ENCODE results near the gene LMF2.
"Not testable (repeated sequence)": the region's sequence is repeated elsewhere in the genome, so short reads cannot be mapped to it uniquely, and the experiment has no call there.

The LMF2 gene, protein sequence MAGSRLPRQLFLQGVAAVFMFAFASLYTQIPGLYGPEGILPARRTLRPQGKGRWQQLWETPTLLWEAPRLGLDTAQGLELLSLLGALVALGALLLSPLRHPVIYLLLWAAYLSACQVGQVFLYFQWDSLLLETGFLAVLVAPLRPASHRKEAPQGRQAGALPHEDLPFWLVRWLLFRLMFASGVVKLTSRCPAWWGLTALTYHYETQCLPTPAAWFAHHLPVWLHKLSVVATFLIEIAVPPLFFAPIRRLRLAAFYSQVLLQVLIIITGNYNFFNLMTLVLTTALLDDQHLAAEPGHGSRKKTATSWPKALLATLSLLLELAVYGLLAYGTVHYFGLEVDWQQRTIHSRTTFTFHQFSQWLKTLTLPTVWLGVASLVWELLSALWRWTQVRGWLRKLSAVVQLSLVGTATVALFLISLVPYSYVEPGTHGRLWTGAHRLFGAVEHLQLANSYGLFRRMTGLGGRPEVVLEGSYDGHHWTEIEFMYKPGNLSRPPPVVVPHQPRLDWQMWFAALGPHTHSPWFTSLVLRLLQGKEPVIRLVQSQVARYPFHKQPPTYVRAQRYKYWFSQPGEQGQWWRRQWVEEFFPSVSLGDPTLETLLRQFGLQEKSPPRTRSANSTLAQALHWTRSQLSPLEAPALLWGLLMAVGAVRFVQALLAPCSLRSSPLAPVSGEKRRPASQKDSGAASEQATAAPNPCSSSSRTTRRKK

DNA sequence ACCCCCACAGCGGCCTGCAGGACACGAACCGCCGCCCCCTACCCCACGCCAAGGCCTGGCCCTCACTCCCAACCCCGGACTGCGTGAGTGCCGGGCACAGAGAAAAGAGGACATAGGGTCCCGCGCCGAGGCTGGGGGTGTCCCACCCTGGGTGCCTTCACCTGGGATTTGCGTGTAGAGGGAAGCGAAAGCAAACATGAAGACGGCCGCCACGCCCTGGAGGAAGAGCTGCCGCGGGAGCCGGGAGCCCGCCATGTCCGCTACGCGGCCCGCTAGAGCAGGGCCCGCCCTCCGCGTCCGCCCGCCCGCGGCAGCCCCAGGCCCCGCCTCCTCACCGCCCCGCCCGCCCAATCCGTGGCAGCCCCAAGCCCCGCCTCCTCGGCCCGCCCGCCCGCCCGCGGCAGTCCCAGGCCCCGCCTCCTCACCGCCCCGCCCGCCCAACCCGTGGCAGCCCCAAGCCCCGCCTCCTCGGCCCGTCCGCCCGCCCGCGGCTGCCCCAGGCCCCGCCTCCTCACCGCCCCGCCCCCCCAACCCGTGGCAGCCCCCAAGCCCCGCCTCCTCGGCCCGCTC, at the start of gene LMF2:
Gene LMF2, minus strand, starts transcription at position 282 of the 570 bp plus-strand sequence. Its CDS starts 27 bp downstream, at position 255.
- DNase-seq = peak; percentile 95

DNA sequence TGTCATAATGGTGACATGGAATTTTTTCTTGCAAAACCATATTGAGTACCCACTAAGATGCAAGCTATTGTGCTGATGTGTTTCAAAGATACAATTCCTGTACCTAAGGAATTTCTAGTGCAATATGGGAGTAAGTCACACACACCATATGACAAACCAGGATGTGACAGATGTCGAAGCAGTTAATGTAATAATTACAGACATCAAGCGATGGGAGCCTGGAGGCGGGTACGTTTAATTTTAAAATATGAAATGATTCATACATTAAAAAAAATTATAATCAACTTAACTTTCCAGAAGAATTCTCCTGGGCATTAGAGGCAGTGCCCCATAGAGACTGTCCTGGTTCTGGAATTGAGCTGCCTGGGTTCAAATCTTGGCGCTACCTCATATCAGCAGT, 49.2 kb upstream of the LMF2 start:
- no peak for DNase-seq

DNA sequence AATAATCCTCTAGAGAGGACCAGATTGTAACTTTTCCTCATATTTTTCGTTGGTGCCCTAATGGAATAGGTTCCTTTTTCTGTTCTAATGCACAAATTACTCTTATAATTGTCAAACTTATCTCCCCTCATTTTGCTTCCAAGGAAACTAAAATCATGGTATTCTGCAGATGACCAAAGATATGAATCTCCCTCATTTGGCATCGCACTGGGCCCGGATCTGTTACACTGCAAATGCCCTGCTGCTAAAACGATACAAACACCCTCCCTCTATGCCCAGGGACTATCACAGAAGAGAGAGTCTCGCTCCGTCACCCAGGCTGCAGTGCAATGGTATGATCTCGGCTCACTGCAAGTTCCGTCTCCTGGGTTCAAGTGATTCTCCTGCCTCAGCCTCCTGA, 45.8 kb upstream of the LMF2 start:
- no peak for DNase-seq

DNA sequence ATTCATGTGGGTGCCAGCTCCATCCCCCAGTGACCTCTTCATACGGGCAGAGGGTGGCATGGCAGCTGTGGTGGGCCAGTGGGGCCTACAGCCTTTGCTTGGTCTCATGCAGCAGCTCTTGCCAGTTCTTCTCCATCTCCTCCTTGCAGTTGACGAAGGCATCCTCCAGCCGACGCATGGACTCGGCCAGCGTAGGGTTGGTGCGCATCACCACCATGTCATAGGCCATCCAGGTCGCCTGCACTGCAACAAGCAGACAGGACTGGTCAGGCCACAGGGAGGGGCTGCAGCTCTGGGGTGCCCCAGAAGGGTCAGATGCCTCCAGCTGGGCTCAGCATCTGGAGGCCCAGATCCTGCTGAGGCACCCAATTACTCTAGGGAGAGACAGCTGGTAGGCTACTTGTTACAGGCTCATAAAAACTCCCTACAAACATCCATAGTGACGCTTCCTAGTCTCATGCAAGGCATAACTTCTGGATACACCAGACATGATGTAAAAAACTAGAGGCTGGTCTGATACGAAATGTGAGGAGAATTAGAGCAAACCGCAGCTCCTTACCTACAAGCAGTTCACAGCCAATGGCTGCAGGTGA, 43.8 kb upstream of the LMF2 start:
- DNase-seq = no peak

DNA sequence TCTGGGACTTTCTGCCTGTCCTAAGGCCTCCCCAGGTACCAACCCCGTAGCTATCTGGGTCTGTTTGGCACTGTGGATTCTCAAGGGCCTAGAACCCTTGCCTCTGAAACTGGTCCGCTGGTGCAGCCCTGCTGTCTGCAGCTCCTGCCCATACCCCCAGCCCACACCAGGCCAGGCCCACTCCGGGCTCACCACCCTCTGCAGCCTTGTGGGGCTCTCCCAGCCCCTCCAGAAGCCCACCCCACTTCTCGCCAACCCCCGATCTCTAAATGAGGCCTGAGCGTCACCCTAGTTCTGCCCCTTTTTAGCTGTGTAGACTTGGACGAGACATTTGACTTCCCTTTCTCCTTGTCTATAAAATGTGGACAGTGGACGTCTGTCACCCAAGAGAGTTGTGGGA, 42.9 kb upstream of the LMF2 start:
- DNase-seq = no peak

DNA sequence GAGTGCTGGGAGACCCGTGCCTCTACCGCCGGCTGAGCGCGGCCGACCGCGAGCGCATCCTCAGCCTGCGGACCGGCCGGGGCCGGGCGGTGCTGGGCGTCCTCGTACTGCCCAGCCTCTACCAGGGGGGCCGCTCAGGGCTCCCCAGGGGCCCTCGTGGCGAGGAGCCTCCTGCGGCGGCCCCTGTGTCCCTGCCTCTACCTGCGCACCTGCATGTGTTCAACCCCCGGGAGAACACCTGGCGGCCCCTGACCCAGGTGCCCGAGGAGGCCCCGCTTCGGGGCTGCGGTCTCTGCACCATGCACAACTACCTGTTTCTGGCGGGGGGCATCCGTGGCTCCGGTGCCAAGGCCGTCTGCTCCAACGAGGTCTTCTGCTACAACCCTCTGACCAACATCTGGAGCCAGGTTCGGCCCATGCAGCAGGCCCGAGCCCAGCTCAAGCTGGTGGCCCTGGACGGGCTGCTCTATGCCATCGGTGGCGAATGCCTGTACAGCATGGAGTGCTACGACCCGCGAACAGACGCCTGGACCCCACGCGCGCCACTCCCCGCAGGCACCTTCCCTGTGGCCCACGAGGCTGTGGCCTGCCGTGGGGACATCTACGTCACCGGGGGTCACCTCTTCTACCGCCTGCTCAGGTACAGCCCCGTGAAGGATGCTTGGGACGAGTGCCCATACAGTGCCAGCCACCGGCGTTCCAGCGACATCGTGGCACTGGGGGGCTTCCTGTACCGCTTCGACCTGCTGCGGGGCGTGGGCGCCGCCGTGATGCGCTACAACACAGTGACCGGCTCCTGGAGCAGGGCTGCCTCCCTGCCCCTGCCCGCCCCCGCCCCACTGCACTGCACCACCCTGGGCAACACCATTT, 41.7 kb upstream of the LMF2 start:
- DNase-seq = no peak

DNA sequence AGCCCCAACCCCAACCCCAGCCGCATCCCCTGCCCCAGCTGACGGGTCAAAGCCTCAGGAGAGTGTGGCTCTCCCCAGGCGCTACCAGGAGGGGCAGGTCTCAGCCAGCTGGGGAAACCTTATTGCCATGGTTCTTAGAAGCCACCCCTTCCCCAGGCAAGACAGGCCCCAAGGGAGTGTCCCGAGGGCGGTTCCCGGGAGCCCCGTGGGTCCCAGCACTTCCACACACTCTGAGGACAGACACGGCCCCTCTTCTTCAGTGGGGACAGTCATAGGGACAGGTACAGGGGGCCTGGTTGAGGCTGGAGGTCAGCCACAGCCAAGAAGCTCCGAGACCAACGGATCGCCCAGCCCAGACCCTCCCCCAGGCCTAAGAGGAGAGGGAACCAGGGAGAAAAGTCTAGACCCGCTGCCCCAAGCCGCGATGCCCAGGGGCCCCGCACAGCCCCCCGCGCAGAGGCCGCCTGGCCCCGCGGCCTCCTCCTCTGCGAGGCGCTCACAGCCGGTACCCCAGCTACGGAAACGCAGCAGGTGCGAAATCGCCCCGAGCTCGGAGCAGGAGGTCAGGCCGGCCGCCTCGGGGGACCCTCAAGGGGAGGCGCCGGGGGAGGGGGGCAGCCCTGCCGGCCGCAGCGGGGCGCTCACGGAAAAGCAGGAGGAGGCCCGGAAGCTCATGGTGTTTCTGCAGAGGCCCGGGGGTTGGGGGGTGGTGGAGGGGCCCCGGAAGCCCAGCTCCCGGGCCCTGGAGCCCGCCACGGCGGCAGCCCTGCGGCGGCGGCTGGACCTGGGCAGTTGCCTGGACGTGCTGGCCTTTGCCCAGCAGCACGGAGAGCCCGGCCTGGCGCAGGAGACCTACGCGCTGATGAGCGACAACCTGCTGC, 40.8 kb upstream of the LMF2 start:
- DNase-seq = peak; percentile 44

DNA sequence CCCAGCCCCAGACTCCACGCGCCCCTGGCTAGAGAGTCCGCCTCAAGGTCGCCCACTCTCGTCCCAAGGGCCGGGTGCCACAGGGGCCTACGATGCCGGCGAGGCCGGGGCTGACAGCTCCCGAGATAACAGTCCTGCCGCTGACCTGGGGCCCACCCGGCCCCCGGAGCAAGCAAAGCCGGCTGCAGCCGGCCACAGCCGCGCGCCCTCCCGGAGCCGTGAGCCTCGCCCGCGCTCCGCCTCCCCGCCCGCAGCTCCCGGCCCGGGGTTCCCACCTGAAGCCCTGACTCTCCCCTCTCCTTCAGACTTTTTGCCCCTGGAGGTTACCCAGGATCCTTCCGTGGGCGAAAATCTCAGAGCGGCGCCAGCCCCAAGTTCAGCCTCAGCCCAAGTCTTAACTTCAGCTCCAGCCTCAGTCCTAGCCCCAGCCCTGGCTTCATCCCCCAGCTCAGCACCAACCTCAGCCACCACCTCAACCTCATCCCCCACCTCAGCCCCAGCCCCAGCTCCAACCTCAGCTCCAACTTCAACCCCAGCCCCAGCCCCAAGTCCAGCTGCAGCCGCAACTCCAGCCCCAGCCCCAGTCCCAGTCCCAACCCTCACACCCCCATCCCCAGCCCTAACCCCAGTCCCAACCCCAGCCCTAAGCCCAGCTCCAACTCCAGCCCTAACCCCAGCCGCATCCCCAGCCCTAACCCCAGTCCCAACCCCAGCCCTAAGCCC, 39.9 kb upstream of the LMF2 start:
- no peak for DNase-seq

DNA sequence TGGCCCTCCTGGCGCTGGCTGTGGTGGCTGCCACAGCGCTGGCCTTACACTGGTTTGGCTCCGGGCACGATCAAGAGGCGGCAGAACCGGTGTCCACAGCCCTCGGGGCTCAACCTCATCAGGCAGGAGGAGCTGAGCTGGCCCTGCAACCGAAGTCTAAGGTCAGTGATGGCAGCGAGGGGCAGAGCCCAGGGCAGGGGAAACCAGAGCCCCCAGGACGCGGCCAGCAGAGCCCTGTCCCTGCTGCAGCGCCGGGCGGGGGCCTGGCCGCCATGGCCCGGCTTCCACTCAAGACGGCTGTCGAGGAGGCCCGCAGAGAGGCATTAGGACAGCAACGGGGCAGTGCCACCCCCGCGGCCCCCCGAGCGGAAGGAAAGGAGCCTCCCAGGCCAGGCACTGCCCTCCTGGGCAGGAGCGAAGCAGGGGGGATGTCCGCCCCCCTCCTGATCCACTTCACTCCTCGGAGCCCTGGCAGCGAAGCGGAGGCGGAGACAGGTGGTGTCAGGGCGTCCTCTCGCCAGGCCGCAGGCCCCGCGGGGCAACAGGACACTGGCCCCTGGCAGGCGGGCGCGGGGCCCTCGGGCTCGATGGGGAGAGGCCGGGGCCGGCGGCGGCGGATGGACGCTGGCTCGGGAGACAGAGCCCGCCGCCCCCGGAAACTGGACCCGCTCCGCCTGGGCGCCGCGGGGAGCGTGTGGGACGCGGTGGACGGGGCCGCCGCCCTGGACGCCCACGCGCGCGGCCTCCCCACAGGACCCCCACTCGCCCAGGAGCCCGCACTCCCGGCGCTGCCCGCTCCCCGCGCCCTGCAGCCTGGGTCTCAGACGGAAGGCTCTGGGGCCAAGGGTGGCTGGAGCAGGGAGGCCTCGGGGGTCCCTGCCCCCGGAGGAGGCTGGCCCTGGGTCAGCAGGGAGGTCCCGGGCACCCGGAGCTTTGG, 39.1 kb upstream of the LMF2 start:
- no peak for DNase-seq

DNA sequence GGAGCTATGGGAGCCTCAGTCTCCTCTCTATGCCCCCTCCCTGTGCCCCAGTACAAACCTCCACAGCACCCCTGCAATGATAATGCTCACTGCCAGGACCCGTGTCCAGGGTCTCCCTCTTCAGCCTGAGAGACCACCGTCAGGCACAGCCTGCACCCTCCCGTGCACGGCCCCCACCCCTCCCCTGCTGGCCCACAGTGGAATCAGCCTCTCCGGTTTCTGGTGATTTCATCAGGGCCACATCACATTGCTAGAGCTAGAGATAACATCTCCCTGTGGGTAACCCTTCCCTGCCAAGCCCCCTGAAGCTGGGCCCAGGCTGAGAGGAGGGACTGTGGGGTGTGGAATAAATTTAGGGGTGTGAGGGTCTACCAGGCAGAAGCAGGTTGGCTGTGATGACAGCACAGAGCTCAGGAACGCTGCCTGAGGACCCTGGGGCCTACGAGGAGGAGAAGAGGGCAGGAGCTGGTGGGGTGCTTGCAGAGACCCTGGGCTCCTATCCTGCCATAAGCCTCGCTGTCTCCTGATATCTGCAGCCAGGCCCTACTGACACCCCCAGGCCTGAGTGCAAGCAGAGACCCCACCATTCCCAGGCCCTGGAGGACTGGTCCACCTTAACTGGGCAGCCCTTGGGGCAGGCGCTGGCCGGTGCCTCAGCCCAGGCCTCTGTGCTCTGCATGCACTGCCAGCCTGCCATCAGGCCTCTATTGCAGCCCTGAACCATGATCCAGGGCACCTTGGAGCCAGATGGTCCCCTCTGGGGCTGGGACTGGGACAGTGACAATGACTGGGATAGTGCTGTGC, 38.2 kb upstream of the LMF2 start, which contains the start of gene KLHDC7B:
Gene KLHDC7B, plus strand, starts transcription at position 378 of the 804 bp plus-strand sequence. Its CDS starts 345 bp downstream, at position 723.
- DNase-seq = no peak

DNA sequence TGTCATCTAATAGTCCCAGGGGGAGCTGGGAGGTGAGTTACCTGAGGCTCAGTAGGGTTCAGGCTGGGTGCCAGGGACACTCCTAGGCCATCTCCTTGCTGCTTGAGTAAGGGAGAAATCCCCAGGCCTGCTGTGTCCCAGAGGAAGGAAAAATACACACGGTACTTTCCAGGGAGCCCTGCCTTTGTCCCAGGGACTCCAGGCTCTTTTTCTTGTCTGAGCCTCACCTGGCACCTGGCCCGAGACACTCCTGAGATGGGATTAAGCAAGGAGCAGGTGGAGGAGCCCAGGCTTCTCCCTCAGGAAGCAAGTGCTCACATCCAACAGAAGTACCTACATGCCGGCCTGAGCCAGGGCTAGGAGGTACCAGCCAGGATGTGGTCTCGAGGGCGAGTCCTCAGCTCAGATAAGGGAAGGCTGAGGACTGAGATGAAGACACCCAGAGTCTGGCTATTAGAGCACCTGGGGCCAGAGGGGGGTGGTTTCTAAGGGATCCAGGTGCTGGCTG, 37.3 kb upstream of the LMF2 start:
- DNase-seq = peak; percentile 55

DNA sequence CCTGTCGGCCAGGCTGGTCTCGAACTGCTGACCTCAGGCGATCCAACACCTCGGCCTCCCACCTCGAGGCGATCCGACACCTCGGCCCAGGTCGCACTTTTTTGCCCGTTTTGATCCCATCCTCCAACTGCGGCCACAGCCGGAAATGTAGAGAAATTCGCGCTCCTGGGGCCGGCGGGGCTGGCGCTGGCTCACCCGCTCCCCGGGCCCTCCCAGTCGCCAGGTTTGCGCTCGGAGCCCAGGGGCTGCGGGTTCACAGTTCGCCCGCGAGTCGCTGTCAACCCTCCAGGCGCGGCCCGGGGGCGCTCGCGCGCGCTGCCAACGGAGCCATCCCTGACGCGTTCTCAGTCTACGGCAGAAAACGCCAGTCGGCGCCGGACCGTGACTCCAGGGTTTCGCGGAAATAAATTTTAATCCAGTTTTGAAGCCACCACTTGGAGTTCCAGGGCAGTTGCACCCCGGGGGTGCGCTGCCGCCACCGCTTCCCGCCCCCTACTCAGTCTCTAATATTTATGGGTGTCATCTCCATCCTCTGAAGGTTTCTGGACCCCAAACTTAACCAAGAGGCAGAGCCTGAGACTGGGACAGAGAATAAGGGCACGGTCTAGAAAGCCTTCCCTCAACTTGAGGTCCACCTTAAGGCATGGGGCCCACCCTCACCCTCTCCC, 36.7 kb upstream of the LMF2 start:
- DNase-seq = peak; percentile 91

DNA sequence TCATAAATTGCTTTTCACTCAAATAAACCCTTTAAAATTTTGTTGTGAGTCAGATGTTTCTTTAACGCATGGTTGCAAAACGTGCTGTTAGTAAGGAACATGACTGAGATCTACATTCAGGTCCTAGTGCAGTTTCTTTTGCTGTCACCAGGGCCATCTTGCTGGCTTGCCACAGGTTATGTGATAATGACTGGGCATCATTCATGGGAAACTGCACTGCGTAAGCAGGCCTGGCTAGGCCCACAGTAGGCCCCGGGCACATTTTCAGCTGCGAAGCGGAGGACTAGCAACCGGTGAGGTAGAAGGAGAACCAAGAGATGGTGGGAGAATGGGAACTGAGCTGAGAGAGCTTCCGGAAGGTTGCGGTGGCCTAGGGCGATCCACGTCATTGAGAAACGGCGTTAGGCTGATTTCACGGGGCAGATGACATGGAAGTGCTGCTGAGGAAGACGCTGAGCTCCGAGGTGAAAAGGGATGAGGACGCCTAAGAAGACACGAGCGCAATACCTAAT, 35.0 kb upstream of the LMF2 start:
- DNase-seq = no peak

DNA sequence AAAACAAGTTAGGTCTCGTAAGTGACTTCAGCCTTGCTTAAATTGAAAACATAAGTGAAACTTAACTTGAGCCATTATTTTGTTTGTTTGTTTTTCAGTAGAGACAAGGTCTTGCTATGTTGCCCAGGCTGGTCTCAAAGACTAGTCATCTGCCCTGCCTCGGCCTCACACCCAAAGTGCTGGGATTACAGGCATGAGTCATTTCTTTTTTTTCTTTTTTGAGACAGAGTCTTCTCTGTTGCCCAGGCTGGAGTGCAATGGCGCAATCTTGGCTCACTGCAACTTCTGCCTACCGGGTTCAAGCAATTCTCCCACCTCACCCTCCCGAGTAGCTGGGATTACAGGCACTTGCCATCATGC, 34.1 kb upstream of the LMF2 start:
- DNase-seq = not testable (repeated sequence)

DNA sequence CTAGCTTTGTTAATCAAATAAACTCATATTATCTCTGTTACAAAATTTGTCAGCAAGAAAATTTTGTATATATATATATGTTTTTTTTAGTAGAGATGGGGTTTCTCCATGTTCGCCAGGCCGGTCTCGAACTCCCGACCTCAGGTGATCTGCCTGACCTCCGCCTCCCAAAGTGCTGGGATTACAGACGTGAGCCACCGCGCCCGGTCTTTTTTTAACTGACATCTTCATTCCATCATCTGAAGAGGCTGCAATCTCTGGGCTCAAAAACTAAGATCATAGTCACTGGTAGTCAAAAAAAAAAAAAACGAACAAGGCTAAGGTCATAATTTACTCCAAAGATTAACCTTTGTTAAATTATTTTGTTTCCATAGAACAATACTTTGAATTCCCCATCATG, 32.9 kb upstream of the LMF2 start:
- DNase-seq = no peak

DNA sequence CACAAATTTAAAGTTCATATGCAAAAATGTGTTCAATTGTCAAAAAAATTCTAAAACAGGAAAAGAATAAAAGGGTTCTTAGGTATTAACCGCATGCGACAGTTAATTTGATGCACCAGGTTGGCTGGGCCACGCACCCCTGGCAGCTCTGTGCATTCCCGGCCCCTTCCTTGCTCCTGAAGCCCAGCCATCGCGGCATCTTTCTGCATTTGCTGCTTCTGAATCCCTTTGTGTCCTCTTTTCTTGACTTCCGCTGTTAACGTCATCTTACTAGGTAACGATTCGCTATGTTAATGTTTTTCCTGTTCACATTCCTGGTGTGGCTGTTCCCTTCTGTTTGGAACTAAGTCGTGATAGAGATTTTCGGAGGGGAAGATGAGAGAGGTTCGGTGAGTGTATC, 30.3 kb upstream of the LMF2 start:
- DNase-seq = no peak

DNA sequence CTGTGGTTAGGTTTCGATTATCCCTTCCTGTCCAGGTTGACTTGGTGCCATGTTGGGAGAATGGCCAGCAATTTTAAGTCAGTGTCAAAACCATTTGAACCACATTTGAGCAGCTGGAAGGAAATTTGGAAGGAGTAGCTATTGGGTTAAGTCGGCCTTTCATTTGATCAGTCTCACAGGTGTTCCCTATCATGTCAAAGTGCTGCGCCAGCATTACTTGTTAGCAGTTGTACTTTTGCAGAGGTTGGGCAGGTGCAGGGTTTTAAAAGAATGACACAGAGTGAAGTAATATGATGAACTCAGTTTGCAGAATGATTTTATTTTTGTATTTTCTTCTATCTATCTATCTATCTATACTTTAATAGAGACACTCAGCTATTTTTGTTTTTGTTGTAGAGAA, 28.7 kb upstream of the LMF2 start:
- DNase-seq = no peak

DNA sequence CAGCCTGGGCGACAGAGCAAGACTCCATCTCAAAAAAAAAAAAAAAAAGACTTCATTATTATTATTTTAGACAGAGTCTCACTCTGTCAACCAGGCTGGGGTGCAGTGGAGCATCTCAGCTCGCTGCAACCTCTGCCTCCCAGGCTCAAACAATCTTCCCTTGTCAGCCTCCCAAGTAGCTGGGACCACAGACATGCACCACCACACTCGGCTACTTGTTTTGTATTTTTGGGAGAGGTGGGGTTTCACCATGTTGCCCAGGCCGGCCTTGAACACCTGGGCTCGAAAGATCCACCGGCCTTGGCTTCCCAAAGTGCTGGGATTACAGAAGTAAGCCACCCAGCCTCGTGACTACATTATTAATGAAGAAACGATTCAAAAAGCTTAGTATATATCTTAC, 27.6 kb upstream of the LMF2 start:
- no peak for DNase-seq
